Natural killer cell (primary cell): ENCODE data around the gene FHIT. TPM values are rescaled to one million over a fixed set of nuclear protein-coding genes. Genes with fewer than 3 reads are reported as not detected.

Experiments
- ATAC-seq, 3 donors: fragments of 150-1000 bp in 2 of 3; fragments of 200-7000 bp in 1 of 3; cut with Tn5 transposase; 1 replicate in 1 of 3; 2 replicates in 2 of 3; pipeline ENCODE4 v1.10.0; 2021; ENCODE audit warnings: mild to moderate bottlenecking in 2 of 3, moderate library complexity in 2 of 3
- DNase-seq, 2 donors: peaks; one replicate each; pipeline versions ENCODE4 v3.0.0 to v3.0.0-alpha.2; 2013 to 2021; ENCODE audit warnings: mixed read lengths in 1 of 2
- H3K27ac ChIP-seq: one replicate; pipeline ENCODE4 v1.5.1; 2013; ENCODE audit warnings: mild to moderate bottlenecking, low read length
- H3K27me3 ChIP-seq: one replicate; pipeline ENCODE4 v1.6.1; 2013; ENCODE audit warnings: low read length; ENCODE audit not compliant: control insufficient read depth, insufficient read depth
- H3K36me3 ChIP-seq: one replicate; pipeline ENCODE4 v1.6.1; 2013; ENCODE audit warnings: low read length; ENCODE audit not compliant: control insufficient read depth, insufficient read depth
- H3K4me1 ChIP-seq: one replicate; pipeline ENCODE4 v1.6.1; 2013; ENCODE audit warnings: low read length; ENCODE audit not compliant: control insufficient read depth, insufficient read depth
- H3K4me3 ChIP-seq: one replicate; pipeline ENCODE4 v1.5.1; 2013; ENCODE audit warnings: low read length
- H3K9me3 ChIP-seq: one replicate; pipeline ENCODE4 v1.6.1; 2013; ENCODE audit warnings: low read length; ENCODE audit not compliant: control insufficient read depth, insufficient read depth
- H3K27ac Mint-ChIP-seq, 2 donors: one replicate each; pipeline ENCODE4 v1.8.0; 2022; ENCODE audit warnings: mild to moderate bottlenecking in 2 of 2, mixed read lengths in 2 of 2, moderate library complexity in 1 of 2
- H3K27me3 Mint-ChIP-seq, 2 donors: one replicate each; pipeline ENCODE4 v1.8.0; 2022; ENCODE audit warnings: low read depth in 2 of 2, mixed read lengths in 2 of 2
- H3K36me3 Mint-ChIP-seq: one replicate; pipeline ENCODE4 v1.8.0; 2022; ENCODE audit warnings: mixed read lengths
- H3K4me1 Mint-ChIP-seq, 2 donors: one replicate each; pipeline ENCODE4 v1.8.0; 2022; ENCODE audit warnings: mixed read lengths in 2 of 2
- H3K4me3 Mint-ChIP-seq: one replicate; pipeline ENCODE4 v1.8.0; 2022; ENCODE audit warnings: mild to moderate bottlenecking, moderate library complexity, mixed read lengths
- H3K9me3 Mint-ChIP-seq, 2 donors: one replicate each; pipeline ENCODE4 v1.8.0; 2022; ENCODE audit warnings: mixed read lengths in 2 of 2
- WGBS: methylation state at CpG from one replicate; pipeline ENCODE4 v1.1.7; 2013; ENCODE audit warnings: missing lambda C conversion rate; ENCODE audit not compliant: insufficient coverage; 5-methylcytosine and 5-hydroxymethylcytosine counted together
- intact Hi-C: fragments of 100-400 bp; cut with micrococcal nuclease; formaldehyde crosslinking; loops from one replicate; pipeline ENCODE4 v1.14.2; 2022
- total RNA-seq, 4 donors: library from RNA; stranded (reverse); fragments of 120-200 nt in 1 of 4; gene quantifications; one replicate each; pipeline versions ENCODE4 v1.2.3 to v1.2.4, GENCODE V29; 2013 to 2022
- TF ChIP-seq, protein P1 (sequence below): fragments of 200-600 bp; IDR thresholded peaks from one replicate; pipeline ENCODE4 v1.8.0; 2022; ENCODE audit warnings: antibody characterized with exemption

Gene FHIT
- total RNA-seq, 3 donors from 2014 or later (not counting 1 experiment from before 2014, with no cell fraction given): 2.7 to 6.1 (median 3.3) TPM

DNA sequence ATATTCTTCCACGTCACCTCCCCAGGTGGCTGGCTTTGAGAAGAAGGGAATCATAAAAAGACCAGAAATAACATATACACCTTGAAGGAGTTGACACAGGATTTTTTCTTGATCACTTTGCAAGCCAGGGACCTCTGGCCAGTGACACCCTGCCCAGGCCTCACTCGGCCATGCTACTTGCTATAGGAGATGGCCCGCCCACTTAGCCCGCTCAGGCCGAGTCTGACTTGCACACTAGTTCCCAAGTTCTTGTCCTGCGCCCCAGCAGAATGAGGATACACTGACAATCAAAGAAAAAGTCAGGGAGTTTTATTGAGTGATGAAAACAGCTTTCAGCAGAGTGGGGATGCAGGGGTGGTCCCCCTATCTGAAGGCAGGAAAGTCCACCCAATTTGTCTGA, 1155.3 kb downstream of the FHIT start:
- Mint-ChIP-seq H3K9me3 (peaks cover 0 to 2% of the 10 kb centered on the region in 2 donors), H3K27me3 (peaks cover 0 to 5% of the 10 kb centered on the region in 2 donors), H3K4me1 (peaks cover 0 to 5% of the 10 kb centered on the region in 2 donors), H3K4me3 (no peak overlapping the region), H3K36me3 (no peaks in the 10 kb centered on the region), H3K27ac (no peak overlapping the region)
- H3K4me1 ChIP-seq: no peaks in the 10 kb centered on the region
- no peaks in the 10 kb centered on the region for H3K27me3 ChIP-seq
- H3K27ac ChIP-seq: no peak overlapping the region
- no peaks in the 10 kb centered on the region for H3K9me3 ChIP-seq
- ATAC-seq: no peak
- 94% methylated on average over 6 of the region's 6 CpGs for WGBS
- no peak overlapping the region for H3K4me3 ChIP-seq
- TF ChIP-seq, protein P1, sequence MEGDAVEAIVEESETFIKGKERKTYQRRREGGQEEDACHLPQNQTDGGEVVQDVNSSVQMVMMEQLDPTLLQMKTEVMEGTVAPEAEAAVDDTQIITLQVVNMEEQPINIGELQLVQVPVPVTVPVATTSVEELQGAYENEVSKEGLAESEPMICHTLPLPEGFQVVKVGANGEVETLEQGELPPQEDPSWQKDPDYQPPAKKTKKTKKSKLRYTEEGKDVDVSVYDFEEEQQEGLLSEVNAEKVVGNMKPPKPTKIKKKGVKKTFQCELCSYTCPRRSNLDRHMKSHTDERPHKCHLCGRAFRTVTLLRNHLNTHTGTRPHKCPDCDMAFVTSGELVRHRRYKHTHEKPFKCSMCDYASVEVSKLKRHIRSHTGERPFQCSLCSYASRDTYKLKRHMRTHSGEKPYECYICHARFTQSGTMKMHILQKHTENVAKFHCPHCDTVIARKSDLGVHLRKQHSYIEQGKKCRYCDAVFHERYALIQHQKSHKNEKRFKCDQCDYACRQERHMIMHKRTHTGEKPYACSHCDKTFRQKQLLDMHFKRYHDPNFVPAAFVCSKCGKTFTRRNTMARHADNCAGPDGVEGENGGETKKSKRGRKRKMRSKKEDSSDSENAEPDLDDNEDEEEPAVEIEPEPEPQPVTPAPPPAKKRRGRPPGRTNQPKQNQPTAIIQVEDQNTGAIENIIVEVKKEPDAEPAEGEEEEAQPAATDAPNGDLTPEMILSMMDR: no peak
- DNase-seq: no peak
- H3K36me3 ChIP-seq: no peaks in the 10 kb centered on the region
- intact Hi-C loops: no loop called here

DNA sequence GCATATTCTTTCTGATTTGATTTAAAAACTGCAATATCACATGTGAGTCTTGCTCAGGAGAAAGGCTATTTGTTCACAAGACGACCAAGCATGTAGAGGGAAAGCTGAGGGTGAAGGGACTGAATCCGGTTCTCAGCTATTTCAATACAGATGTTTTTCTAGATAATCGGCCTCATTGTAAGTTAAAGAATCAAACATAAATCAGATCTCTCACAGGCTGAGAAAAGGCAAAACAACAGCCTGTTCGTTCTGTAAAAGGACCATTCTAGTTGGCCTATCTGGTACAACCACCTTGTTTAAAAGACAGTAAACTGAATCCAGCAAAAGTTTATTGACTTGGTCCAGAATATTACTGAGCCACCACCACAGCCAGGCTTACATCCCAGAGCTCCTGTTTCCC, 1155.7 kb downstream of the FHIT start:
- no peak overlapping the region for H3K27ac ChIP-seq
- TF ChIP-seq, protein P1: no peak
- WGBS: 71% methylated on average over 4 of the region's 4 CpGs
- Mint-ChIP-seq H3K27ac (no peak overlapping the region), H3K36me3 (no peaks in the 10 kb centered on the region), H3K27me3 (peaks cover 0 to 5% of the 10 kb centered on the region in 2 donors), H3K4me3 (no peak overlapping the region), H3K4me1 (peaks cover 0 to 5% of the 10 kb centered on the region in 2 donors), H3K9me3 (peaks cover 0 to 2% of the 10 kb centered on the region in 2 donors)
- ATAC-seq: no peak
- H3K4me3 ChIP-seq: no peak overlapping the region
- no peaks in the 10 kb centered on the region for H3K27me3 ChIP-seq
- H3K36me3 ChIP-seq: no peaks in the 10 kb centered on the region
- H3K9me3 ChIP-seq: no peaks in the 10 kb centered on the region
- DNase-seq: no peak
- intact Hi-C loops: no loop called here
- H3K4me1 ChIP-seq: no peaks in the 10 kb centered on the region

DNA sequence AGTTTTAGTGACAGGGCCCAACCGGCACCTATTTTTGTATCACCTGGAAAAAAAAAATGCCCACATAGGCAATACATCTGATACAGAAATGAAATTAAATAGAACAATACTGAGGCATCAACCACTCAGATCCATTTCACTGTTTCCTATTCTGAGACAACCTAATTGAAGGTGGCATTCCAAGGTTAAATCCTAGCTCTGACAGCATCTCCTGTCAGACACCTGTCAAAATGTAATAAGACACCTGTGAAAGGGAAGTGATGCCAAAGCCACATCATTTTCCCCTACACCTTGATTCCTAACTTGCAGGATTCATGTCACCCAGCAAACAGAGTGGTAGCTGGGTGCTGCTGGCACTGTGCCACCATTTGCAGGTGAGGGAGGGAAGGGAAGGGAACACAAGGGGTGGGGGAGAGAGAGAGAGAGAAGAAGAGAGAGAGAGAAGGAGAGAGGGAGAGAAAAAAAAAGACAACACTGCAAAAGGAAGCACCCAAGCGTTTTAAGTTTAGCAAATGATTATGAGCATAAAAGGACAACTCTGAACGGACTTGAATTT, 1156.8 kb downstream of the FHIT start:
- no peak overlapping the region for H3K4me3 Mint-ChIP-seq
- peaks cover 0 to 2% of the 10 kb centered on the region in 2 donors for H3K9me3 Mint-ChIP-seq
- peaks cover 0 to 5% of the 10 kb centered on the region in 2 donors for H3K4me1 Mint-ChIP-seq
- peaks cover 0 to 5% of the 10 kb centered on the region in 2 donors for H3K27me3 Mint-ChIP-seq
- Histone ChIP-seq H3K36me3 (no peaks in the 10 kb centered on the region), H3K27me3 (no peaks in the 10 kb centered on the region), H3K9me3 (no peaks in the 10 kb centered on the region), H3K27ac (no peak overlapping the region), H3K4me3 (no peak overlapping the region), H3K4me1 (no peaks in the 10 kb centered on the region)
- ATAC-seq (no peak), DNase-seq (no peak)
- no peaks in the 10 kb centered on the region for H3K36me3 Mint-ChIP-seq
- intact Hi-C loops: no loop called here
- WGBS: 81% methylated on average over 3 of the region's 3 CpGs
- TF ChIP-seq, protein P1: no peak
- H3K27ac Mint-ChIP-seq: no peak overlapping the region

DNA sequence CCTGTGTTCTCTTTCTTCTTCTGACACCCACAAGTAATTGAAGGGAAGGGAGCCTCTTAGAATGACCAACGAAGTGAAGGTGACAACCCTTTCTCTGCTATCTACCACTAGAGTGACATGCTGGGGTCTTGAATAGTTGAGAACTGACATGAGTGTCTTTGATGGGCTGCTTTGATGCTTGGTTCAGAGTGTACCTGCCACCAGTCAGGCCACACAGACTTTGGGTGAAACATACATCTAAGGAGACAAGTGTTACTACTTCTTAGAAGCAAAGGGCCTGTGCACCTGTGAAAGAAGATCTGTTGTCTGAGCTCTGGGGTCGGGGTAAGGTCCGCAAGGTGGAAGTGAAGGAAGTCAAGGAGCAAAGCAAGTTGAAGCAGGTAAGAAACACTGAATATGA, 1160.7 kb downstream of the FHIT start:
- TF ChIP-seq, protein P1: no peak
- WGBS: 53% methylated on average over 2 of the region's 3 CpGs
- peaks cover 0 to 5% of the 10 kb centered on the region in 2 donors for H3K27me3 Mint-ChIP-seq
- no peak overlapping the region for H3K27ac ChIP-seq
- H3K36me3 ChIP-seq: no peaks in the 10 kb centered on the region
- no peaks in the 10 kb centered on the region for H3K36me3 Mint-ChIP-seq
- no peaks in the 10 kb centered on the region for H3K9me3 ChIP-seq
- no peaks in the 10 kb centered on the region for H3K4me1 ChIP-seq
- H3K27ac Mint-ChIP-seq: no peak overlapping the region
- H3K27me3 ChIP-seq: no peaks in the 10 kb centered on the region
- intact Hi-C loops: no loop called here
- no peak for DNase-seq
- H3K9me3 Mint-ChIP-seq: peaks cover 0 to 4% of the 10 kb centered on the region in 2 donors
- H3K4me1 Mint-ChIP-seq: peaks cover 13 to 22% of the 10 kb centered on the region in 2 donors
- no peak for ATAC-seq
- no peak overlapping the region for H3K4me3 ChIP-seq
- H3K4me3 Mint-ChIP-seq: no peak overlapping the region
